HepG2 (cell line): ENCODE measurements around the gene ILKAP. TPM values are rescaled to one million over a fixed set of nuclear protein-coding genes. Genes with fewer than 3 reads are reported as not detected.

Source experiments
- CCDC6 ChIP-seq: sonication (generic); formaldehyde crosslinking; IDR thresholded peaks from 2 replicates; pipeline ENCODE4 v1.8.1; 2022; ENCODE audit warnings: mild to moderate bottlenecking, missing genetic modification reagents, moderate library complexity
- CTCF ChIP-seq: sonication (generic); formaldehyde crosslinking; IDR thresholded peaks from 2 replicates; pipeline ENCODE4 v1.5.0; 2020; ENCODE audit warnings: mild to moderate bottlenecking, missing genetic modification reagents, moderate library complexity
- ETV5 ChIP-seq: IDR thresholded peaks from 2 replicates; pipeline ENCODE4 v1.6.1; 2018; ENCODE audit warnings: missing biosample characterization, missing genetic modification reagents, inconsistent platforms, borderline replicate concordance
- FUBP1 ChIP-seq: sonication (generic); formaldehyde crosslinking; IDR thresholded peaks from 2 replicates; pipeline ENCODE4 v1.5.1; 2020; ENCODE audit warnings: missing genetic modification reagents, mild to moderate bottlenecking, borderline replicate concordance
- HHEX ChIP-seq: IDR thresholded peaks from 2 replicates; pipeline ENCODE4 v1.6.1; 2016; ENCODE audit warnings: control low read depth
- HNF1A ChIP-seq, 2 experiments: sonication (generic) in 1 of 2; formaldehyde crosslinking in 1 of 2; IDR thresholded peaks; 2 replicates each; pipeline versions ENCODE4 v1.4.0 to v1.6.1; 2016 to 2020; ENCODE audit warnings: borderline replicate concordance in 1 of 2, low read depth in 1 of 2, mild to moderate bottlenecking in 1 of 2, missing genetic modification reagents in 1 of 2
- KLF13 ChIP-seq: sonication (generic); formaldehyde crosslinking; IDR thresholded peaks from 2 replicates; pipeline ENCODE4 v1.4.0; 2020; ENCODE audit warnings: mild to moderate bottlenecking, missing genetic modification reagents
- MAFF ChIP-seq: IDR thresholded peaks from 2 replicates; pipeline ENCODE4 v1.6.1; 2011; ENCODE audit warnings: low read depth, low read length, improper control_type of control experiment
- MXI1 ChIP-seq: IDR thresholded peaks from 3 replicates; pipeline ENCODE4 v1.6.1; 2012; ENCODE audit warnings: low read depth, low read length, inconsistent platforms, borderline replicate concordance
- PHF5A ChIP-seq: IDR thresholded peaks from one replicate; pipeline ENCODE4 v1.6.1; 2018; ENCODE audit warnings: low read depth, missing genetic modification reagents; ENCODE audit not compliant: unreplicated experiment
- TRIM24 ChIP-seq: sonication (generic); formaldehyde crosslinking; IDR thresholded peaks from 2 replicates; pipeline ENCODE4 v1.8.0; 2022; ENCODE audit warnings: mild to moderate bottlenecking, missing genetic modification reagents
- ZBTB38 ChIP-seq: sonication (generic); formaldehyde crosslinking; IDR thresholded peaks from 2 replicates; pipeline ENCODE4 v1.5.1; 2020; ENCODE audit warnings: mild to moderate bottlenecking, missing genetic modification reagents
- ZNF225 ChIP-seq: sonication (generic); formaldehyde crosslinking; IDR thresholded peaks from 2 replicates; pipeline ENCODE4 v1.4.0; 2020; ENCODE audit warnings: mild to moderate bottlenecking, missing genetic modification reagents
- ZNF230 ChIP-seq: sonication (generic); formaldehyde crosslinking; IDR thresholded peaks from 2 replicates; pipeline ENCODE4 v1.4.0; 2020; ENCODE audit warnings: mild to moderate bottlenecking, missing genetic modification reagents
- ZNF569 ChIP-seq: sonication (generic); formaldehyde crosslinking; IDR thresholded peaks from 2 replicates; pipeline ENCODE4 v1.5.0; 2020; ENCODE audit warnings: mild to moderate bottlenecking, missing genetic modification reagents, moderate library complexity, borderline replicate concordance
- ZNF772 ChIP-seq: sonication (generic); formaldehyde crosslinking; IDR thresholded peaks from 2 replicates; pipeline ENCODE4 v1.5.0; 2020; ENCODE audit warnings: mild to moderate bottlenecking, missing genetic modification reagents
- polyA plus RNA-seq, 8 experiments: library from polyadenylated mRNA; depleted of rRNA in 3 of 8; stranded (reverse) in 7 of 8; unstranded in 1 of 8; fragments of >200 nt; fragmentation: Illumina TruSeq in 4 of 8; extraction: Trizol in 4 of 8; gene quantifications; 2 replicates each; pipeline versions ENCODE4 v1.2.1 to v1.2.3, GENCODE V29; 2011 to 2016; ENCODE audit warnings: low read depth in 4 of 8, missing spikeins in 1 of 8, mixed read lengths in 1 of 8; ENCODE audit not compliant: insufficient read depth in 1 of 8
- total RNA-seq, 5 experiments: library from RNA; depleted of rRNA; stranded (reverse); fragments of >200 nt; fragmentation: Illumina TruSeq; extraction: Trizol; gene quantifications; 2 replicates each; pipeline ENCODE4 v1.2.3, GENCODE V29; 2016; ENCODE audit warnings: low read depth in 1 of 5
- TF ChIP-seq, protein P1 (sequence below): sonication (generic); formaldehyde crosslinking; IDR thresholded peaks from 2 replicates; pipeline ENCODE4 v1.8.1; 2023; ENCODE audit warnings: mild to moderate bottlenecking, missing genetic modification reagents

The ILKAP gene
- total and polyA plus RNA-seq, 2 of the 13 experiments (the other 11 are each of a cell fraction or from before 2014, with no cell fraction given), result 29.6 to 33.1 TPM

GRCh38 chr2:238136820-238137537 is 66.5 kb downstream of the ILKAP start (continued):
- no peak for TF ChIP-seq KLF13 (CRISPR knock-in tag)
- 0 out of 2 replicates have a peak, but pooled peaks have one; percentile 30 for TF ChIP-seq ZNF230 (CRISPR knock-in tag)
- TF ChIP-seq MXI1, result peak; percentile 26; the same call in 1 of the 3 replicates
- TF ChIP-seq CCDC6, result peak; percentile 70; the same call in 1 of the 2 replicates
- no peak for TF ChIP-seq MAFF
- TF ChIP-seq ZNF225 (CRISPR knock-in tag), result peak; percentile 28; the same call in 1 of the 2 replicates
- TF ChIP-seq ZNF569 (CRISPR knock-in tag), result no peak
- no peak for TF ChIP-seq FUBP1 (CRISPR knock-in tag)
- no peak for TF ChIP-seq PHF5A
- no peak for TF ChIP-seq HHEX (CRISPR knock-in tag)
- TF ChIP-seq ETV5 (CRISPR knock-in tag), result no peak
- no peak for TF ChIP-seq HNF1A (IDR thresholded peaks at IDR 0.05; ENCODE audit: low read depth)
- 0 out of 2 replicates have a peak, but pooled peaks have one; percentile 32 for TF ChIP-seq HNF1A (CRISPR knock-in tag; IDR thresholded peaks at IDR 0.05; ENCODE audit: borderline replicate concordance)
- TF ChIP-seq ZBTB38 (CRISPR knock-in tag), result 0 out of 2 replicates have a peak, but pooled peaks have one; percentile 49
- TF ChIP-seq, protein P1, sequence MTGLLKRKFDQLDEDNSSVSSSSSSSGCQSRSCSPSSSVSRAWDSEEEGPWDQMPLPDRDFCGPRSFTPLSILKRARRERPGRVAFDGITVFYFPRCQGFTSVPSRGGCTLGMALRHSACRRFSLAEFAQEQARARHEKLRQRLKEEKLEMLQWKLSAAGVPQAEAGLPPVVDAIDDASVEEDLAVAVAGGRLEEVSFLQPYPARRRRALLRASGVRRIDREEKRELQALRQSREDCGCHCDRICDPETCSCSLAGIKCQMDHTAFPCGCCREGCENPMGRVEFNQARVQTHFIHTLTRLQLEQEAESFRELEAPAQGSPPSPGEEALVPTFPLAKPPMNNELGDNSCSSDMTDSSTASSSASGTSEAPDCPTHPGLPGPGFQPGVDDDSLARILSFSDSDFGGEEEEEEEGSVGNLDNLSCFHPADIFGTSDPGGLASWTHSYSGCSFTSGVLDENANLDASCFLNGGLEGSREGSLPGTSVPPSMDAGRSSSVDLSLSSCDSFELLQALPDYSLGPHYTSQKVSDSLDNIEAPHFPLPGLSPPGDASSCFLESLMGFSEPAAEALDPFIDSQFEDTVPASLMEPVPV (CRISPR knock-in tag), result no peak
- peak; percentile 20; the same call in 1 of the 2 replicates for TF ChIP-seq TRIM24 (CRISPR knock-in tag)
- no peak for TF ChIP-seq CTCF
- no peak for TF ChIP-seq ZNF772
